ENCODE measurements around the gene PTPRU. TPM values are rescaled to one million over a fixed set of nuclear protein-coding genes. Genes with fewer than 3 reads are reported as not detected.

Gene PTPRU
- polyA plus RNA-seq, 1 of the 3 experiments (the other 2 are of a cell fraction), result 3.5 TPM

- H3K9me2 ChIP-seq, result no peaks in the 10 kb centered on the region
- H3K79me2 ChIP-seq (ENCODE audit: insufficient read depth), result no peaks in the 10 kb centered on the region
- no peaks in the 10 kb centered on the region for H3K9me3 ChIP-seq
- H3F3A ChIP-seq (replicated peaks; ENCODE audit: insufficient read depth), result no peaks in the 10 kb centered on the region
- H3K4me2 ChIP-seq, result no peak overlapping the region
- H3K27ac ChIP-seq (ENCODE audit: low read depth in 2 of 2, low read length in 1 of 2), result peak overlapping the region in 1 of 2 experiments; percentile 71; a peak in 1 of 4 replicates
- H3K9ac ChIP-seq, result no peak overlapping the region
- H3K4me3 ChIP-seq (ENCODE audit: low read depth in 2 of 2, low read length in 1 of 2), result no peak overlapping the region
- TF ChIP-seq JUND (IDR thresholded peaks at IDR 0.05), result no peak
- no peak for TF ChIP-seq FOSL2 (IDR thresholded peaks at IDR 0.05; ENCODE audit: borderline replicate concordance, low read depth)
- no peak for TF ChIP-seq RCOR1 (IDR thresholded peaks at IDR 0.05; ENCODE audit: low read length)
- TF ChIP-seq SMC3 (IDR thresholded peaks at IDR 0.05; ENCODE audit: low read depth, low read length), result no peak
- TF ChIP-seq TCF12 (IDR thresholded peaks at IDR 0.05), result no peak
- TF ChIP-seq ZBTB33 (IDR thresholded peaks at IDR 0.05; ENCODE audit: borderline replicate concordance, low read depth), result no peak
- TF ChIP-seq USF1 (IDR thresholded peaks at IDR 0.05; ENCODE audit: borderline replicate concordance, low read depth), result no peak
- H2AFZ ChIP-seq (ENCODE audit: low read depth), result no peak overlapping the region
- H3K36me3 ChIP-seq (replicated peaks in 1 of 2; ENCODE audit: control insufficient read depth in 1 of 2, insufficient read depth in 2 of 2, low read length in 1 of 2), result peaks cover 9 to 18% of the 10 kb centered on the region in 2 experiments
- H3K4me1 ChIP-seq (ENCODE audit: control insufficient read depth in 1 of 2, insufficient read depth in 2 of 2, low read depth in 1 of 2, low read length in 1 of 2), result peaks cover 9 to 10% of the 10 kb centered on the region in 2 experiments; a peak in 2 of 4 replicates
- H4K20me1 ChIP-seq (ENCODE audit: insufficient read depth), result no peaks in the 10 kb centered on the region
- WGBS (ENCODE audit: low lambda C conversion rate), result 91% methylated on average over 5 of the region's 8 CpGs
- CTCF ChIA-PET, result interaction anchor here (0.6 to 5.8 kb wide), 7 partner anchors 14 to 577 kb away, joined by 3 to 37 read pairs (median 5); partner anchors contain the start of gene SRSF4
- POLR2A ChIA-PET, result interaction anchor here (3.2 kb wide), 1 partner anchor 14 kb away, joined by 22 read pairs; the partner anchor contains the start of gene SRSF4
- no peak for DNase-seq
- no peaks in the 10 kb centered on the region for H3K27me3 ChIP-seq (ENCODE audit: insufficient read depth)
Observed at GRCh38 chr1:29195881-29196291, 40.4 kb upstream of the PTPRU start.

- H3F3A ChIP-seq (replicated peaks; ENCODE audit: insufficient read depth), result peaks cover 2% of the 10 kb centered on the region
- H3K27me3 ChIP-seq (ENCODE audit: insufficient read depth), result no peaks in the 10 kb centered on the region
- no peak overlapping the region for H2AFZ ChIP-seq (ENCODE audit: low read depth)
- H3K4me2 ChIP-seq, result no peak overlapping the region
- CTCF ChIA-PET, result interaction anchor here (1.0 to 5.8 kb wide), 15 partner anchors 10 to 1511 kb away, joined by 3 to 37 read pairs (median 5); partner anchors contain the start of gene SRSF4
- no peaks in the 10 kb centered on the region for H3K9me2 ChIP-seq
- H3K4me3 ChIP-seq (ENCODE audit: low read depth in 2 of 2, low read length in 1 of 2), result no peak overlapping the region
- no peaks in the 10 kb centered on the region for H3K79me2 ChIP-seq (ENCODE audit: insufficient read depth)
- peak overlapping the region; percentile 14 for H3K9ac ChIP-seq
- POLR2A ChIA-PET, result interaction anchor here (0.6 to 3.2 kb wide), 2 partner anchors 15 to 23 kb away, joined by 3 to 22 read pairs; partner anchors contain the start of gene SRSF4
- H3K4me1 ChIP-seq (ENCODE audit: control insufficient read depth in 1 of 2, insufficient read depth in 2 of 2, low read depth in 1 of 2, low read length in 1 of 2), result peaks cover 10 to 12% of the 10 kb centered on the region in 2 experiments; a peak in 2 of 4 replicates
- 57% methylated on average over 6 of the region's 7 CpGs for WGBS (ENCODE audit: low lambda C conversion rate)
- no peak for DNase-seq
- no peaks in the 10 kb centered on the region for H4K20me1 ChIP-seq (ENCODE audit: insufficient read depth)
- H3K36me3 ChIP-seq (replicated peaks in 1 of 2; ENCODE audit: control insufficient read depth in 1 of 2, insufficient read depth in 2 of 2, low read length in 1 of 2), result peaks cover 13 to 26% of the 10 kb centered on the region in 2 experiments
- H3K27ac ChIP-seq (ENCODE audit: low read depth in 2 of 2, low read length in 1 of 2), result peak overlapping the region in 1 of 2 experiments; percentile 71; a peak in 3 of 4 replicates
- no peak for TF ChIP-seq EZH2phosphoT487 (IDR thresholded peaks at IDR 0.05; ENCODE audit: borderline replicate concordance, low read depth)
- 0 out of 2 replicates have a peak, but pooled peaks have one; percentile 29 for TF ChIP-seq JUND (IDR thresholded peaks at IDR 0.05)
- no peak for TF ChIP-seq USF1 (IDR thresholded peaks at IDR 0.05; ENCODE audit: borderline replicate concordance, low read depth)
- peak; percentile 44; the same call in 1 of the 2 replicates for TF ChIP-seq MAX (IDR thresholded peaks at IDR 0.05; ENCODE audit: low read depth)
- no peak for TF ChIP-seq SMC3 (IDR thresholded peaks at IDR 0.05; ENCODE audit: low read depth, low read length)
- TF ChIP-seq TCF12 (IDR thresholded peaks at IDR 0.05), result peak; percentile 52
- no peak for TF ChIP-seq GABPA (IDR thresholded peaks at IDR 0.05; ENCODE audit: low read depth)
- peak; percentile 31; the same call in 1 of the 2 replicates for TF ChIP-seq PBX3 (IDR thresholded peaks at IDR 0.05)
- peak; percentile 32; the same call in 1 of the 2 replicates for TF ChIP-seq FOSL2 (IDR thresholded peaks at IDR 0.05; ENCODE audit: borderline replicate concordance, low read depth)
- TF ChIP-seq TAF1 (IDR thresholded peaks at IDR 0.05; ENCODE audit: borderline replicate concordance, low read depth, low read length), result no peak
- no peak for TF ChIP-seq RAD21 (IDR thresholded peaks at IDR 0.05; ENCODE audit: low read length)
- H3K9me3 ChIP-seq, result no peaks in the 10 kb centered on the region
Observed at GRCh38 chr1:29196863-29197589, 39.3 kb upstream of the PTPRU start.

Measured in SK-N-SH (cell line).